Ramos (cell line): ENCODE measurements around the gene PRKD3.

ENCODE experiments used
- in situ Hi-C: fragments of 300-500 bp; cut with MboI; formaldehyde crosslinking; loops from one replicate; pipeline ENCODE4 v1.14.3; 2022; ENCODE audit warnings: low sequenced_read_pairs; ENCODE audit not compliant: unreplicated experiment

PRKD3 gene

DNA sequence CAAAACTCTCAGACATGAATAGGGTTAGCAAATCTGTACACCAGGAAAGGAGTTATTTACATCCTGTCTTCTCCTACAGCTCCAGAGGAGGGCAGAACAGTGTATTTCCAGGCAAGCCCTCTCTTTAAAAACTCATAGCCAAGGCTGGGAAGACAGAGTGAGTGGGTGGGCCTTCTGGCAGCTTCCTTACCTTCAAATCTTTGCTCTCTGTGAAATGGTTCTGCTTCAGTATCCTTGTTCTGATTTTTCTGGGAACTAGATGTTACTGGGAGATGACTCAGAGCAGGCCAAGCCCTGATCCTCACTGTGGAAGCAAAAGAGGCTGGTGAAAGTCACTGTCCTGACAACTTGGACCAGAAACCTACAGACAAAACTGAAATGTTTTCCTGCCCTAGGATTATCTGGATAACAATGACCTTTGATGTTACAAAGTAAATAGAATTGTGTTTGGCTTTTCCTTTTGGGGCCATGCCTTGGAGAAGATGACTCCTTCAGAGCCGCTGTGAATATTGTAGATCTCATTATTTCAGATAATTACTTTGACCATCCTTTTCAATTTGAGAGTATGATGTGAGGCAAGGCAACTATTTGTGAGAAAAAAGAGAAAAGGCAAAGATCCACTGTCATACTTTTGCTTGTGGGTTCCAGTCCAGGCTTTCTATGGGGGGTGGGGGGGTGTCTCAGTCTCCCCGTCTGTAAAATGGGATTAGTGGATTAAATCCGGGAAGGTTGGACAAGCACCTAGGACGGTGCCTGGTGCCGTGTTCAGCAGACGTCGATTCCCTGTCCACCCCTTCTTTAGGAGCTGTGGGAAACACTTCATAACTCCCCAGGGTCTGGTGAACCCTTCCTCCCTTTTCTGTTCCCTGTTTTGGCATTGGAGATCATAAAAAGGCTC is 19.2 kb upstream of the PRKD3 start:
- in situ Hi-C loops = no loop called here

DNA sequence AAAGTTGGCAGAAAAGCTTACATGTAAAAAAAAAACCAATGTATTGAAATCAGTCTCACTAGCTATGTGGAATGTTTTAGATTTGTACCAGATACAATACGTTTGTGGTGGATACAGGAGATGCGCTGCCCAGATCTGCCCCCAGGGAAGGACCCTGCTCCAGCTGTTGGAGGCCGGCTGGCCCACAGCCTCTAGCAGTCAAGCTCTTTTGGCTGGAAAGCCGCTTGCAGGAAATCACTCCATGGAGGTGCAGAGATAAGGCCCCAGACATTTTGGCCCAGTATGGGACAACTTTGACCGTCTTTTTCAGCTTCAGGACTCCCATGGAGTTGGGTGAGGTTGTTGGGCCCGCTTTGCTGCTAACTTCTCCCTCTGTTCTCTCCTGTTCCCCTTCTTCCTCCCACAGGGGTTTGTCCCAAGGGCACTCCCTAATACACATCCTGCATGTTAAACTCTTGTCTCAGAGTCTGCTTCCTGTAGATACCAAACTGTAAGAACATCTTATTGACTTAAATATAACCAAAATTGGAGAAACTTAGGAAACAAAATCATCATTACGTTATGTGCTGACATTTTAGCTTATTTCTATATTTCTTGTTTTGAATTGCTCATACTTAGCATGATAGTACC is 18.1 kb upstream of the PRKD3 start:
- in situ Hi-C loops = no loop called here

DNA sequence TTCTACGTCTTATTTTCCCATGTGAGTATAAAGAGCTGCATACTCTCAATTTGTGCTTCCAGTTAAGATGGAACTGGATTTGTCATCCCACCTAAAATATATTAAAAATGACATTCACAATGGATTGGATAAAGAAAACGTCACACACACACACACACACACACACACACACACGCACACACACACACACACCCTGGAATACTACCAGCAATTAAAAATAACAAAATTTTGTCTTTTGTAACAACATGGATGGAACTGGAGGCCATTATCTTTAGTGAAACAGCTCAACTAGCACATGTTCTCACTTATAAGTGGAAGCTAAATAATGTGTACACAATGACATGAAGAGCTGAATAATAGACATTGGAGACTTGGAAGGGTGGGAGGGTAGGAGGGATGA is 16.0 kb upstream of the PRKD3 start:
- in situ Hi-C loops = no loop called here

DNA sequence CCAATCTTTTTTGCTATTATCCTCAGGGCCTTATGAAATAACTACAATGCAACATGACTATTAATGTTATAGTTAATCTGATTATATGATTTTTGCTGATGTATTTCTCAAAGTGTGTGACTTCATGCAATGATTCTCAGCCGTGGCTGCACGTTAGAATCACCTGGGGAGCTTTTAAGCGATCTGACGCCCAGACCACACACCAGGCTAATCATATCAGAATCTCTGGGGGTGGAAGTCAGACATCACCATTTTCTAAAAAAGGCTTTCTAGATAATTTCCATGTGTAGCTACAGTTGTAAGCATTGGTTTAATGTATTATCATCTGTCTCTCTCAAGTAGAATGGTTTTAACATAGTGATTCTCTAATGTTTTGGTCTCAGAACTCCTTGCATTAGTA is 14.3 kb upstream of the PRKD3 start:
- in situ Hi-C loops = no loop called here

DNA sequence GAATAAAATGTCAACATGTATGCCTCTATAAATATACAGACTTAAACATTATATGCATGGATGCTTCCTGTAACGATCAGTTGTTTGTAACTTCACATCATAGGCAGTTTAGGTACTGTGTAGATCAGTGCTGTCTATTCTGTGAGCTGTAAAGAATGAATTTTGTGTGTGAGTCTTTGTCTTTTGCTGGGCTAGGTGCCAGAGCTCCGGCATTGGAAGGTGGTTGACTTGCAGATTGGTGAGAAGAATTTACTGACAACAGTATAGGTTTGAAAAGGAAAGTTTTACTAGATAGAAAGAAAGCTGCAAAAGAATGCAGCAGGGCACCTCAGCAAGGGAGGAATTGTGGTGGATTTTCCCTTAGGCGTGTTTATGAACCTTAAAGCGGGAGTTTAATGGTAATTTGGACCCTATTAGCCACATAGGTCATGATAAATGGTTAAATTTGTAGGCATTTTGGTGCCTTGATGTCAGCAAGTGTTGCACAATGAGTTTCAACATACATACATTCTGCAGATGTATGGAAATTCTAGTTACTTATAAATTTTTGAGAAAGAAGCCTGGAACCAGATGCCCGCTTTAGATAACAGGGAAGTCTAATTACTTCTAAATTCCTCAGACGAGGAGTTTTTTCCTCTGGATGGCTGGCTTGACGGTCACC is 13.1 kb upstream of the PRKD3 start:
- in situ Hi-C loops = no loop called here

DNA sequence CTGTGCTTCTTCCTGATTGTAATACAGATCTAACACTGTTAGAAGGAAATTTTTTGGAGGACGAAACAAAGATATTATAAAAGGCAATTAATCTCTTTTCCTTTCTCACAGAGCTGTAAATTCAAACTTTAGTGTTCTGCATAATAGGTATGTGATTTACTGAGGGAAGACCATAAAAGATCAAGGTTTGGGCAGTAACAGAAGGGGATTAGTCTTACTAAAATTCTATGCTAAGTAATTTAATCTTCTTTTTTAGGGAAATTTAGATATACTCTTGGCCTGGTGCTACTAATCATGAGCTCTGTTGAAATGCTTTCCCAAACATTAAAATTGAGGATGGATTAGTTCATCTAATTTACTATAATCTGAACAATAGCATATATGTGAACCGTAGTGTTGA is 11.0 kb upstream of the PRKD3 start:
- in situ Hi-C loops = no loop called here

DNA sequence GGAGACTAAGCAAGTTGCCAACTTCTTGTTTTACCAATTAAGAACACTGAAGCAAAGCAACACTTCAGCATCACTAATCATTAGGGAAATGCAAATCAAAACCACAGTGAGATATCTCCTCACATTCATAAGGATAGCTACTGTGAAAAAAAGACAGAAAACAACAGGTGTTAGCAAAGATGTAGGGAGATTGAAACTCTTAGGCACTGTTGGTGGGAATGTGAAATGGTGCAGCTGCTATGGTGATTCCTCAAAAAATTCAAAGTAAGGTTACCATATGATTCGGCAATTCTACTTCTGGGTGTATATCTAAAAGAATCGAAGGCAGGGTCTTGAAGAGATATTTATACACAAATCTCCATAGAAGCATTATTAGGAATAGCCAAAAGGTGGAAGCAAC is 8.6 kb upstream of the PRKD3 start:
- in situ Hi-C loops = no loop called here

DNA sequence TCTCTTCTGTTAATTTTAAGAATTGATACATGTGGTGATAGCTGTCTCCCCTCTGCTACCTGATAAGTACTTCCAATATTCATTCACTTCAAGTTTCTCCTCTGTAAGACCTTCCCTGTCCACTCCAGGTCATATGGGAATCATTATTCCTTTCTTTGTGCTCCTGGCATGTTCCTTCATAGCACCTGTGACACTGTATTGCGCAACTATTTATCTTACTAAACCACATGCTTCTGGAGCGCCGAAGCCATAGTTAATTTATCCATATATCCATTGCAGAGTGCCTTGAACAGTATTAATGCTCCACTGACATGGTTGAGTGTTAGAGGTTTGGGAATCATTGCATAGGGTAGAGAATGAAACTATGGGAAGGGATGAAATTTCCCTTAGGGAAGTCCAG is 7.9 kb upstream of the PRKD3 start:
- in situ Hi-C loops = no loop called here

DNA sequence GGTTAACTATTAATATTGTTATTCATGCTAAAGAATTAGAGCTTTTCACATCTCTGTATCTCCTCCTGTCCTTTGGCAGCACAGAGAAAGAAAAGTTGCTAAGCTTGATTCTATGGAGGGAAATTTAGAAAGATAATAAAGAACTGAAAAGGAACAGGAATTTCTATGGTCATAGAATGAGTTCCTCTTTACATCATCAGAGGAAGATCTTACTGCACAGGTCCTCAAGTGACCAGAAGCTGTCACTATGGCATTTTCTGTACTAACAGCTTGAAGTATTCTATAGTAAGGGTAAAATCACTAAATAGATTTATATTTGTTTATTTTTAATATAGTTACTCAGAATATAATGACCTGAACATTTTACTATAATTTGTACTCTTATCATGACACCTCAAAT is 6.0 kb upstream of the PRKD3 start:
- in situ Hi-C loops = no loop called here

DNA sequence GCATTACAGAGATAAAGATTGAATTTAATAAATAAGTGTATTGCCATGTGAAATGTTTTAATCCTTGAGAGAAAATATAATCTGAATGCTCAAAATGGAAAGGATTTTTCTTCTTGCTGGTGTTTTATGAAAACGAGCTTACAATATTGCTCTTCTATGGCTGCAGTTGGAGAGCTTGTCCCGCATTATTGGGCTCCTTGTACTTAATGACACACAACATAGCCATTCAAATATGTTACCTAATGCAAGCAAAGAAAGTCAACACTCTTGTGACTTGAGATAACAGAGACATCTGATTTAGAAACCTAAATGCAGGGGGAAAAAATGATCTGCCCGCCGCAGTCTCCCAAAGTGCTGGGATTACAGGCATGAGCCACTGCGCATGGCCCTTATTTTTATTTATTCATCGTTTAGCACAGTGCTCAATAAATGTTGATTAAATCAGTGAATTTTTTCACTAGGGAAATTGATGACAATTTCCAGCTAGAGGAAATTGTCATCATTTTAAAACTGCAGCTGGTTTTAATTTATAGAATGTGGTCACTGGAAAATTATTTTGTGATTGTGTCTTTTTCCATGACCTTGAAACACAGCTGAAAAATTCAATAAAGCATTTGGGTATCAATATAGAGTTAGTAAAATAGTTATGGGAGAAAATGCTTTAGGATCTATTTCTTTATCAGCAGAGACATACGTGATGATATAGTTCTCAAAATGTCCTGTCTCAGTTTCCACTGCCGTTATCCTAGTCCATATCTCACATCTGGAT is 2.4 kb upstream of the PRKD3 start:
- in situ Hi-C loops = no loop called here

DNA sequence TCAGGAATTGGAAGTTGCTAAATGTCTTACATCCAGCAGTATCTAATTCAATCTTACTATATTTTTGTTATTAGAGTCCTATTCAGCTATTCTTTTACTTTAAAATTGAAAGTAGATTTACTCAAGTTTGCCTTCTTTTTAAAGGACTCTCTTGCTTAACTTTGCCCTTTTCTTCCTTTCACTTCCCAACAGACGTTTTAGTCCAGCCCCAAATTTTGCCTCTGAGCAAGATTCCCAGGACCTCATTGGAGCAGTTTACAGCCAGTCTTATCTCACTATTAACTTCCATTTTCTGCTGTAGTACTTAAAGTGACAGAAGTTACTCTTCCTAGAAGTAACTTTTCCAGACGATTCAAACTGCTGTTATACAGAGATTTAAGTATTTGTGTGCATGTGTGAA is 1.7 kb upstream of the PRKD3 start:
- in situ Hi-C loops = no loop called here

DNA sequence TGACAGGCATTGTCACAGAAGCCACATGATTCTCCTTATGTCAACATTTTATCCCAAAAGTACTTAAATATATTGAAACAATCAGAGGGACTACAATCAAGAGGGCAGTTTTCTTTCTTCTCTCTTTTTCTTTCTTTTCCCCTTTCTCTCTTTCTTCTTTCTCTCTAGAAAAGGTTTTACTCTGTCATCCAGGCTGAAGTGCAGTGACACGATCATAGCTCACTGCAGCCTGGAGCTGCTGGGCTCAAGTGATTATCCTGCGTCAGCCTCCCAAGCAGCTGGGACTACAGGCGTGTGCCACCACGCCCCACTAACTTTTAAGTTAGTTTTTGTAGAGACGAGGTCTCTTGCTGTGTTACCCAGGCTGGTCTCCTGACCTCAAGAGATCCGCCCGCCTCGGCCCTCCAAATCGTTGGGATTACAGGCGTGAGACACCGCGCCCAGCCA is 1.0 kb upstream of the PRKD3 start:
- in situ Hi-C loops = no loop called here

DNA sequence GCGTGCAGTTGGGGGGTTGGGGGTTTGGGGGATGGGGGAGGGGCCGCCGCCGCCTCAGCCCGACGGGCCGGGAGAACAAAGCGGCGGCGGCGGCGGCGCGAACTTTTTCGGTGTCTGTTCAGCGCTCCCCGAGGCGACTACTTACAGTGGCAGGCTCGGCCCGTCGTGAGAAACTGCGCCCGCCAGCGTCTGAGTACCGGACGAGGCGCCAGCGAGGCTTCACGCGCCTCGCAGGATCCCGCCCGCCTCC is 172 bp downstream of the PRKD3 start:
- in situ Hi-C loops = no loop called here

DNA sequence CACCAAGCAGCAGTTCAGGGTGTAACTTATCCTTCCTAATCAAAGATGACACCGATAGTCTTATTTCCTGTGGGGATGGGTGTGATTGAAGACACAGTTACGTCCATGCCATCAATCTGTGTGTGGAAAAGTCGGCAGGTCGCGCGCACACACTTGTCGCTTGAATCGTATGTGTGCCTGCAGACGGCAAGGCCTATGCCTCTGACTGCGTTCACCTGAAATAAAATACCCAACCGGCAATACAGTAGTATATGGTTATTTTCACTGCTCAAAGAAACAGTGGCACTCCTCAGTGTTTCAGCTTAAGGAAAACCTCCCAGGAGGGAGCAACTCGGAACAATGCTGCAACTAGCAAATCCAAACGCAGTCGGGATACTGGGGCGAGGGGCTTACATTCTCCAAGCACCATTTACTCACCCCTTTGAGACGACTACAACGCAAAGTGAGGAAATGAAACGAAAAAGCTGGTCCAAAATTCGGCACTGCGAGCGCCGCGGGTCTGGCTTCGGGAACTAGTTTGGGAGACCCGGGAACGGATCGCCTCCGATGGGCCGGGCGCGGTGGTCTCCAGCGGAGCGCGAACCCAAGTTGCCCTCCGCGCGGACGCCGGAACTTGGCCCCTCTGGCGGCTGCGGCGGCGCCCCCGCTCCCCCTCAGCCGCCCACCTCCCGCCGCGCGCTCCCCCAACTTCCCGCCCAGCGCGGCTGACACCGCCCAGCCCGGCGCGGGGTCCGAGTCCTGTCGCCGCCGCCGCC is 675 bp downstream of the PRKD3 start:
- in situ Hi-C loops = no loop called here

DNA sequence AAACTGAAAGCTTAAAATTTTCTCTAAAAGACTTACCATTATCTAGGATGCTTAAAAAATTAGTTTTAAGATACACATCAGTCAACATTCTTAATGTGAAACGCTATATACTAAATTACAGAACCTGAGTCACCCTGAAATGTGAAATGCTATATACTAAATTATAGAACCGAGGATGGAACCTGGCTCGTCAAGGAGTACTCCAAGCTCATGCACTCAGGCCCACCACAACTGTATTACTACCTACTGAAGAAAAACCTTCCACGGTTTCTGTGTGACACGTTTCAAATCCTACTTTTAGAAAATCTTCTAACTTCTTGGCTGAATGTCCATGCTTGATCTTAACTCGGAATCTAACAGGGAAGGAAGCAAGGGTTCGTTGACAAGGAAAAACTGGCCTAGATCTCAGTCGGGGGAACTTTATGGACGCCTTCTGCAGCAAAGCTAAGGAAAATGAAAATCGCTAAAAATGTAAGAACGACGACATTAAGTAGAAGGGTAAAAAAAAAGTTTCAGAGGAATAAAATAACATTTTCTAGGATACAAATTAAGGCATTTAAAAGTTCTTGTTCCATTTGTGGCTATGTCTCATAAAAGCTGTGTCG is 1.4 kb downstream of the PRKD3 start:
- in situ Hi-C loops = no loop called here

DNA sequence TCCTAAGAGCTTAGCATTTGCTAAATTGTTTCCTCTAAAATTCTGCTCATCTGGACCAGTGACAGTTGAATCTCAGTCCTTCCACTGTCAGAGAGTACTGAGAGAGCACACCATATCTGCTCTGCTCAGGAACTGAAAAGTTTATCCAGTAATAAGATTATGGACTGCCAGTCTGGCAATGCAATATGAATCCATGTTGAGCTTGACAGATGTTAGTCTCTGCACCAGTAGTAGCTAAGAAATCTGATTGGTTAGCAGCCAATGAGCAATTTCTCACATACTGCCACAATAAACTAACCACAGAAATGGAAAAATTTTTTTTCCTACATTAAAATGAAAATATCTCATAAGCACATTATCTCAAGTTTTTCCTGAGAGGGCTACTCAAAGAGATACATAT is 2.3 kb downstream of the PRKD3 start:
- in situ Hi-C loops = no loop called here

DNA sequence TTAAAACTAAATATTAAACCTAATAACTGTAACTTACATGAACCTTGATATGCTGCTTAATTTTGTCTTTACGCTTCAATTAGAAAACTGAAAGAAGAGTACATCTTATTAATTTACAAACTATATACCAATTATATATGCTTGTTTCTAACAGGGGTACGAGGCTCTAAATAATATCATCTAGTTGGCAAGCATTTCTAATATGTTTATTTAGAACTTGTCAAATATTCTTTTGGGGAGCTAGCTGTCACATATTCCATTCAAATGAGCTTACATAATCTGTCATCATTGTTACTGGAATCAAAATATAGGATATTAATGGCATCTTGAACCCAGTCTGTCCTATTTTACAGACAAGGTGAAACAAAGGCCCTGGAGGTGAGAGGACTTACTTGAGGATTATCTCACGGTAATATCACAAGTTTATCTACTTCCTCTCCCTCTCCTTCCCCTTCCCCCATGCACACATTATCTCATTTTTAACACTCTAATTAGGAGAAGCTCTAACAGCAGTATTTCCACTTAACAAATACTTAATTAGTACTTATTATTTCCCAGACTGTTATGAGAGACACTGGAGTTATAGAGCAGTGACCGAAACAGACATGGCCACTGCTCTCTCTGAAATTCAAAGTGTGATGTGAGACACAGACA is 3.5 kb downstream of the PRKD3 start:
- in situ Hi-C loops = no loop called here

DNA sequence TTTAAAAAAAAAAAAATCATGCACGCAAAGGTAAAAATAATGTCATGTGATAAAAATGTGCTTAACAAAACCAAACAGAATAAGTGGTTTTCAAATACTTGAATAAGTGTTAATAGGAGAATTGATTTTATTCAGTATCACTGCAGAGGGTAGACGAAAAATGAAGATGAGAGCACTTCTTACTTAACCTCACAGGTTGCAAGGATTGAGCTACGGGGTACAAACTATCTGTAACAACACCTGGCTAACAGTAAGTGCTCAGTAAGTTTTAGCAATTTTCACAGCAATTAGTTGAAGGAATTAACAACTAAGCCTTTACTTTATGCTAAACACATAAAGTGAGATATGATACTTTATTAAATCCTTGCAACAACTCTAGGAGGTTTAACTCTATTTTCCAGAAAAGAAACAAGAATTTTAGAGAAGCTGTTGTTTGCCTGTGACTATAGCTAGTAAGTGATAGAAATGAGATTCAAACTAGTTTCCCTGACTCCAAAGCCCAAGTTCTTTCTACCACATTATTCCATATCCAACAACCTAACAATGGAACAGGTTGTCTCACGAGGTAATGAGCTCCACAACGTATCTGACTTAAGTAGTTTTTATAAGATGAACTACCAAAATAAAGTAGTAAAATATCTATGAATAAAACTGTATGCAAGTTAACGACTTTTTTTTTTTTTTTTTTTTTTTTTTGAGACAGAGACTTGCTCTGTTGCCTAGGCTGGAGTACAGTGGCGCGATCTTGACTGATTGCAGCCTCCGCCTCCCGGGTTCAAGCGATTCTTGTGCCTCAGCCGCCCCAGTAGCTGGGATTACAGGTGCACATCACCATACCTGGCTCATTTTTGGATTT is 4.7 kb downstream of the PRKD3 start:
- in situ Hi-C loops = no loop called here
